SHP77 (cell line): ENCODE results near the gene TACC2.
"Not testable (repeated sequence)": the region's sequence is repeated elsewhere in the genome, so short reads cannot be mapped to it uniquely, and the experiment has no call there.

Source experiments
- DNase-seq, 2 experiments: peaks; one replicate each; lab custom pipeline; 2025; lab: John Stamatoyannopoulos, UW

The TACC2 gene

GRCh38 chr10:122194251-122194650, 205.3 kb downstream of the TACC2 start:
- no peak for DNase-seq

GRCh38 chr10:122196218-122196617, 207.3 kb downstream of the TACC2 start:
- no peak for DNase-seq

GRCh38 chr10:122197611-122198222, 208.8 kb downstream of the TACC2 start:
- DNase-seq = no peak

GRCh38 chr10:122198631-122199030, 209.7 kb downstream of the TACC2 start:
- no peak for DNase-seq

GRCh38 chr10:122199070-122199469, 210.1 kb downstream of the TACC2 start:
- DNase-seq = peak in 1 of 2 experiments; percentile 47

- DNase-seq = no peak
Measured at GRCh38 chr10:122199689-122200088, 210.7 kb downstream of the TACC2 start.

- no peak for DNase-seq
Measured at GRCh38 chr10:122201401-122201800, 212.4 kb downstream of the TACC2 start.

GRCh38 chr10:122203180-122203579, 214.2 kb downstream of the TACC2 start:
- not testable (repeated sequence) for DNase-seq

- DNase-seq = no peak
Measured at GRCh38 chr10:122204691-122205489, 215.9 kb downstream of the TACC2 start.

GRCh38 chr10:122206471-122207065, 217.6 kb downstream of the TACC2 start:
- DNase-seq = no peak

- no peak for DNase-seq
Measured at GRCh38 chr10:122207163-122207562, 218.2 kb downstream of the TACC2 start.

- DNase-seq = peak; percentile 26 to 42
Measured at GRCh38 chr10:122207596-122207995, 218.6 kb downstream of the TACC2 start.

- DNase-seq = no peak
Measured at GRCh38 chr10:122208571-122209430, 219.8 kb downstream of the TACC2 start.

GRCh38 chr10:122210481-122211265, 221.7 kb downstream of the TACC2 start:
- no peak for DNase-seq

GRCh38 chr10:122213364-122213763, 224.4 kb downstream of the TACC2 start:
- no peak for DNase-seq

GRCh38 chr10:122213766-122214165, 224.8 kb downstream of the TACC2 start:
- no peak for DNase-seq

GRCh38 chr10:122216047-122216446, 227.1 kb downstream of the TACC2 start:
- DNase-seq = no peak

GRCh38 chr10:122219340-122219739, 230.4 kb downstream of the TACC2 start:
- DNase-seq = no peak

- no peak for DNase-seq
Measured at GRCh38 chr10:122220736-122221135, 231.8 kb downstream of the TACC2 start.

GRCh38 chr10:122221958-122222357, 233.0 kb downstream of the TACC2 start:
- no peak for DNase-seq

GRCh38 chr10:122222638-122223037, 233.7 kb downstream of the TACC2 start:
- DNase-seq = no peak
